ENCODE data around the gene FCER2. TPM values are rescaled to one million over a fixed set of nuclear protein-coding genes. Genes with fewer than 3 reads are reported as not detected.

Gene FCER2
- polyA plus RNA-seq, 1 experiment: not detected

- Histone ChIP-seq H3K4me3 (ENCODE audit: low read depth, low read length) (no peak overlapping the region), H3K9me3 (ENCODE audit: control insufficient read depth, insufficient read depth, low read length) (no peaks in the 10 kb centered on the region), H3K27ac (ENCODE audit: low read depth, low read length) (no peak overlapping the region), H3K27me3 (ENCODE audit: control insufficient read depth, insufficient read depth, low read length) (peaks cover 4% of the 10 kb centered on the region)
- ChIA-PET CTCF (interaction anchor here (0.8 to 1.4 kb wide), 3 partner anchors 22 to 143 kb away, joined by 3 to 8 read pairs (median 5); partner anchors contain the start of gene TRAPPC5), POLR2A (interaction anchor here (0.9 kb wide), 1 partner anchor 142 kb away, joined by 8 read pairs; no protein-coding TSS in a partner anchor)
- no peak for TF ChIP-seq CTCF (IDR thresholded peaks at IDR 0.05; ENCODE audit: low read depth, low read length)
- no peak for DNase-seq (ENCODE audit: low read depth, low spot score)
Observed at GRCh38 chr19:7657131-7657751, 44.7 kb downstream of the FCER2 start.

GRCh38 chr19:7655581-7655980 lies 46.4 kb downstream of the FCER2 start:
- DNase-seq (ENCODE audit: low read depth, low spot score): no peak
- TF ChIP-seq CTCF (IDR thresholded peaks at IDR 0.05; ENCODE audit: low read depth, low read length): no peak
- peaks cover 4% of the 10 kb centered on the region for H3K27me3 ChIP-seq (ENCODE audit: control insufficient read depth, insufficient read depth, low read length)
- no peaks in the 10 kb centered on the region for H3K9me3 ChIP-seq (ENCODE audit: control insufficient read depth, insufficient read depth, low read length)
- POLR2A ChIA-PET: no interaction called here
- H3K4me3 ChIP-seq (ENCODE audit: low read depth, low read length): no peak overlapping the region
- H3K27ac ChIP-seq (ENCODE audit: low read depth, low read length): no peak overlapping the region
- CTCF ChIA-PET: interaction anchor here (0.5 to 5.0 kb wide), 4 partner anchors 25 to 157 kb away, joined by 3 to 51 read pairs (median 6); partner anchors contain the start of gene TRAPPC5

GRCh38 chr19:7654401-7654800 lies 47.5 kb downstream of the FCER2 start:
- CTCF ChIA-PET: interaction anchor here (1.8 to 5.0 kb wide), 3 partner anchors 26 to 146 kb away, joined by 4 to 51 read pairs (median 46); partner anchors contain the start of gene TRAPPC5
- peaks cover 6% of the 10 kb centered on the region for H3K27me3 ChIP-seq (ENCODE audit: control insufficient read depth, insufficient read depth, low read length)
- no peaks in the 10 kb centered on the region for H3K9me3 ChIP-seq (ENCODE audit: control insufficient read depth, insufficient read depth, low read length)
- TF ChIP-seq CTCF (IDR thresholded peaks at IDR 0.05; ENCODE audit: low read depth, low read length): no peak
- no peak overlapping the region for H3K27ac ChIP-seq (ENCODE audit: low read depth, low read length)
- POLR2A ChIA-PET: no interaction called here
- DNase-seq (ENCODE audit: low read depth, low spot score): no peak
- H3K4me3 ChIP-seq (ENCODE audit: low read depth, low read length): no peak overlapping the region

GRCh38 chr19:7652061-7652641 lies 49.8 kb downstream of the FCER2 start:
- H3K9me3 ChIP-seq (ENCODE audit: control insufficient read depth, insufficient read depth, low read length): no peaks in the 10 kb centered on the region
- DNase-seq (ENCODE audit: low read depth, low spot score): peak; percentile 16
- peak overlapping the region; percentile 43 for H3K4me3 ChIP-seq (ENCODE audit: low read depth, low read length)
- no peak overlapping the region for H3K27ac ChIP-seq (ENCODE audit: low read depth, low read length)
- POLR2A ChIA-PET: interaction anchor here (0.9 kb wide), 1 partner anchor 29 kb away, joined by 4 read pairs; the partner anchor contains the start of gene TRAPPC5
- CTCF ChIA-PET: interaction anchor here (0.6 to 5.0 kb wide), 13 partner anchors 9 to 587 kb away, joined by 3 to 51 read pairs (median 5); partner anchors contain the start of genes MCEMP1, PET100, TRAPPC5 and XAB2
- peaks cover 2% of the 10 kb centered on the region for H3K27me3 ChIP-seq (ENCODE audit: control insufficient read depth, insufficient read depth, low read length)
- peak; percentile 98 for TF ChIP-seq CTCF (IDR thresholded peaks at IDR 0.05; ENCODE audit: low read depth, low read length)

GRCh38 chr19:7650148-7650547 lies 51.8 kb downstream of the FCER2 start:
- CTCF ChIA-PET: interaction anchor here (0.6 to 2.7 kb wide), 5 partner anchors 18 to 251 kb away, joined by 3 to 11 read pairs (median 3); partner anchors contain the start of gene TRAPPC5
- no peak for TF ChIP-seq CTCF (IDR thresholded peaks at IDR 0.05; ENCODE audit: low read depth, low read length)
- H3K9me3 ChIP-seq (ENCODE audit: control insufficient read depth, insufficient read depth, low read length): no peaks in the 10 kb centered on the region; the same call in 1 of the 2 replicates
- no peak overlapping the region for H3K27ac ChIP-seq (ENCODE audit: low read depth, low read length)
- POLR2A ChIA-PET: interaction anchor here (0.7 to 0.9 kb wide), 2 partner anchors 31 to 115 kb away, joined by 6 to 11 read pairs; partner anchors contain the start of gene TRAPPC5
- H3K27me3 ChIP-seq (ENCODE audit: control insufficient read depth, insufficient read depth, low read length): peaks cover 2% of the 10 kb centered on the region
- no peak for DNase-seq (ENCODE audit: low read depth, low spot score)
- no peak overlapping the region for H3K4me3 ChIP-seq (ENCODE audit: low read depth, low read length)
